Placental pericyte (primary cell): ENCODE results near the gene BRAT1. TPM values are rescaled to one million over a fixed set of nuclear protein-coding genes. Genes with fewer than 3 reads are reported as not detected.

Experiments used
- small RNA-seq: library from RNA; depleted of rRNA; stranded (forward); fragments of <200 nt; gene quantifications from one replicate; pipeline ENCODE3, GENCODE V24; 2012; ENCODE audit warnings: low replicate concordance
- total RNA-seq: library from RNA; depleted of rRNA; stranded (reverse); fragments of >200 nt; gene quantifications from 2 replicates; pipeline ENCODE4 v1.2.3, GENCODE V29; 2012

BRAT1 gene
- total RNA-seq, result 17.3 and 42.9 TPM in 2 replicates

DNA sequence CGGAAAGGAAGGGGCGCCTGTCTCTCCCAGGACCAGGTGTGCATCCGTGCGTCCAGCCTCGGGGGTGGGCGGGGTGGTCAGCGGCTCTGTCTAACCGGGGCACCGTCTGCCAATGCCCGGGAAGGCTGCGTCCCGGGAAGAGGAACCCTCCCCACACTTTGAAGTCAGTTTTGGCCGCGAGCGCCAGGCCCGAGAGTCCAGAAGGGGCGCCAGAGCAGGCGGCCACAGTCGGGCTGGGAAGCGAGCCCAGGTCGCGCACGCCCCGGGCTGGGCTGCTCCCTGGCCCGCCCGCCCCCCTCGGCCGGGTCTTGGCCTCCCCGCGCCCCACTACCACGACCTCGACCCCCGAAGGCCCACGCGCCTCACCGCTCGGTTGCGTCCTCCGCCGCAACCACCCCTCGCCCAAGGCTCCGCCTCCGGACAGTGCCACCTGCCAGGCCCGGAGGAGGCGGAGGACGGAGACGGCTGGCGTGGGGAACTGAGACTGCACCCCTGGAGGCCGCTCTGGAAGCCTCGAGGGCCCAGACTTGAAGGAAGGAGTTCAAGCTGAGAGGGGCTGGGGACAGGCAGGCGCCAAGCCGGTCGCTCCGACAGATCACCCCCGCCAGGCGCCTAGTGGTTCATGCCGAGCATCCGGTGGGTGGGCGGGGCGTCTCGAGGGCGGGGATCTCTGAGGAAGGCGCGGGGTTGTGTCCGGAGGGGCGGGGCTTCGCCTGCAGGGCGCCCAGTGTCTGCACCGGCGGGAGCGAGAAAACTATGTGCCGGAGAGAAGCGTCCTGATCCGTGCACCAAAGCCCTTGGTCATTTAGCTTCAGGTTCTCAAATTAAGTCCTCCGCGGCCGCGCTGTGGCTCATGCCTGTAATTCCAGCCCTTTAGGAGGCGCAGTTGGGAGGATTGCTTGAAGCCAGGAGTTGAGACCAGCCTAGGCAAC lies at the start of gene BRAT1:
BRAT1 (minus strand) TSS at position 404 of the 932 bp plus-strand sequence. CDS start 1,093 bp downstream, outside the sequence.

GRCh38 chr7:2558629-2559282 lies 3.4 kb upstream of the BRAT1 start, which contains the start of gene IQCE:
TSS of gene IQCE (plus strand) at chr7:2558979. CDS start at chr7:2559182, 203 bp downstream.

GRCh38 chr7:2519119-2519930 lies 36.0 kb downstream of the BRAT1 start, which contains the start of gene LFNG:
TSS of gene LFNG (plus strand) at chr7:2519774. CDS start at chr7:2519862, 88 bp downstream.

Small RNAs within 50 kb of the gene (small RNA-seq; reads per million reads assigned to genes)
- not detected for gene MIR4648

Other genes with a start within 250 kb of the BRAT1 start
- 16.3 and 17.5 TPM in 2 replicates for gene SNX8, start 241.1 kb downstream of the BRAT1 start, total RNA-seq
- gene EIF3B, start 200.7 kb downstream of the BRAT1 start, total RNA-seq, result 192 and 231 TPM in 2 replicates
- 7.9 and 10.3 TPM in 2 replicates for gene CHST12, start 151.9 kb downstream of the BRAT1 start, total RNA-seq
- gene GRIFIN, start 79.1 kb downstream of the BRAT1 start, total RNA-seq, result not detected in 2 replicates
- gene LFNG, start 35.8 kb downstream of the BRAT1 start, total RNA-seq, result 0.88 and 6.9 TPM in 2 replicates
- gene IQCE, start 3.5 kb upstream of the BRAT1 start, total RNA-seq, result 15.5 and 17.6 TPM in 2 replicates
- gene TTYH3, start 76.5 kb upstream of the BRAT1 start, total RNA-seq, result 51.4 and 93.5 TPM in 2 replicates
- 0.88 and 3.3 TPM in 2 replicates for gene AMZ1, start 132.7 kb upstream of the BRAT1 start, total RNA-seq